Suppressor macrophage treated with lipopolysaccharide for 1 hour (primary cell): Measurements from ENCODE around the gene CNKSR2.
A peak's percentile ranks its signal among the peaks of the same experiment; 100 is the strongest.

Experiments
- DNase-seq, 3 donors: peaks; one replicate each; pipeline ENCODE4 v3.0.0-alpha.2; 2020 to 2022

CNKSR2 gene

GRCh38 chrX:21683941-21684340 lies 309.7 kb downstream of the CNKSR2 start:
- no peak for DNase-seq

- no peak for DNase-seq
Measured at GRCh38 chrX:21691512-21692018, 317.3 kb downstream of the CNKSR2 start.

- DNase-seq = peak; percentile 23 to 57 (median 54)
Measured at GRCh38 chrX:21698272-21698671, 324.1 kb downstream of the CNKSR2 start.

- no peak for DNase-seq
Measured at GRCh38 chrX:21699136-21699535, 324.9 kb downstream of the CNKSR2 start.

GRCh38 chrX:21700275-21700674 lies 326.1 kb downstream of the CNKSR2 start:
- DNase-seq = peak; percentile 54 to 61 (median 60)

GRCh38 chrX:21700967-21701366 lies 326.7 kb downstream of the CNKSR2 start:
- DNase-seq = no peak

- no peak for DNase-seq
Measured at GRCh38 chrX:21702725-21703124, 328.5 kb downstream of the CNKSR2 start.
